ENCODE results near the gene LRRC66. TPM values are rescaled to one million over a fixed set of nuclear protein-coding genes. Genes with fewer than 3 reads are reported as not detected.

LRRC66 gene
- total RNA-seq, 2 donors from 2014 or later = 0.33 to 0.78 TPM

DNA sequence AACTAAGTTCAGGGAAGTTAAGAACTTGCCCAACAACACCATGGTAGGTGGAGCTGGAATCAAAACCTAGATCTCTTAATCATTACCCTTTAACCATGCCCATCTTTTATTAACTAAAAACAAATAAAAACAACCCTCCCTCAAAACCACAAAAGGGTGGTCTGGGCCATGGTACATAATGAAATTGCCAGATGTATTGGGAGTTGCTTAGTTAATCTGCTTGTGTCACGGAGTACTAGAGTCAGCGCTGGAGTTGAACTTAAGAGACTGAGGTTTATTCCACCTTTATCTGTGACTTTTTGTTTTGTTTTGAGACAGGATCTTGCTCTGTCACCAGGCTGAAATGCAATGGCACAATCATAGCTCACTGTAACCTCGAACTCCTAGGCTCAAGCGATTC, 13.3 kb downstream of the LRRC66 start:
- no peaks in the 10 kb centered on the region for H3K36me3 ChIP-seq (replicated peaks in 1 of 2; ENCODE audit: insufficient read depth in 1 of 2, low read depth in 2 of 2)
- ATAC-seq = no peak
- no peak for TF ChIP-seq POLR2A (IDR thresholded peaks at IDR 0.05)
- TF ChIP-seq, protein P1, sequence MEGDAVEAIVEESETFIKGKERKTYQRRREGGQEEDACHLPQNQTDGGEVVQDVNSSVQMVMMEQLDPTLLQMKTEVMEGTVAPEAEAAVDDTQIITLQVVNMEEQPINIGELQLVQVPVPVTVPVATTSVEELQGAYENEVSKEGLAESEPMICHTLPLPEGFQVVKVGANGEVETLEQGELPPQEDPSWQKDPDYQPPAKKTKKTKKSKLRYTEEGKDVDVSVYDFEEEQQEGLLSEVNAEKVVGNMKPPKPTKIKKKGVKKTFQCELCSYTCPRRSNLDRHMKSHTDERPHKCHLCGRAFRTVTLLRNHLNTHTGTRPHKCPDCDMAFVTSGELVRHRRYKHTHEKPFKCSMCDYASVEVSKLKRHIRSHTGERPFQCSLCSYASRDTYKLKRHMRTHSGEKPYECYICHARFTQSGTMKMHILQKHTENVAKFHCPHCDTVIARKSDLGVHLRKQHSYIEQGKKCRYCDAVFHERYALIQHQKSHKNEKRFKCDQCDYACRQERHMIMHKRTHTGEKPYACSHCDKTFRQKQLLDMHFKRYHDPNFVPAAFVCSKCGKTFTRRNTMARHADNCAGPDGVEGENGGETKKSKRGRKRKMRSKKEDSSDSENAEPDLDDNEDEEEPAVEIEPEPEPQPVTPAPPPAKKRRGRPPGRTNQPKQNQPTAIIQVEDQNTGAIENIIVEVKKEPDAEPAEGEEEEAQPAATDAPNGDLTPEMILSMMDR (IDR thresholded peaks at IDR 0.05) = no peak
- 92% methylated on average over 4 of the region's 4 CpGs for WGBS, 2 donors
- H3K4me3 ChIP-seq = no peak overlapping the region
- H3K4me1 ChIP-seq = no peaks in the 10 kb centered on the region
- intact Hi-C loops (cut with DNase I) = no loop called here
- DNase-seq = no peak
- no peaks in the 10 kb centered on the region for H3K27me3 ChIP-seq
- H3K9me3 ChIP-seq = no peaks in the 10 kb centered on the region
- no peak overlapping the region for H3K27ac ChIP-seq

DNA sequence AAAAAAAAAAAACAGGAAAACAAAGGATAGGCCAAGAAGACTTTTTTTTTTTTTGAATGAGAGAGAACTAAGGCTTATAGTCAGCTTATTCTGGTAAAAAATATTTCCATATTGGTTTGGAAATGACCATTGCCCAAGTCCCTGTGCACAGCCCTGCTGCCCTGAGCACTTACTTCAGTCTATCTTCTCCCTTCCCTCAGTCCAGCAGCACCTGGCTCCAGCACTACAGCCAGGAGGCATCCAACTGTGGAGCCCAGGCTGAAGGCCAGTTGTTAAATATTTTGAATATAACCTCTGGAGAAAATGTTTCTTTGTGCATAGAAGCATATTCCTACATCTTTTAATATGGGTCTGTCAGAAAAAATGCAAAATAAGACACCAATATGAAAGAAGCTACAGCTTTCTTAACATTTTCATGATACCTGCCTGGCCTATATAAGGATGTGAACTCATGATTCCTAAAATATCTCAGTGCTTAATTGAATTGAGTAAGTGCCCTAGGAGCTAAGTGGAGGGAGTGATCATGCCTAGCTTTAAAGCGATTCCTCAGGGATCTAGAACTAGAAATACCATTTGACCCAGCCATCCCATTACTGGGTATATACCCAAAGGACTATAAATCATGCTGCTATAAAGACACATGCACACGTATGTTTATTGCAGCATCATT, 14.4 kb downstream of the LRRC66 start:
- DNase-seq = no peak
- Histone ChIP-seq H3K27ac (no peak overlapping the region), H3K36me3 (replicated peaks in 1 of 2; ENCODE audit: insufficient read depth in 1 of 2, low read depth in 2 of 2) (no peaks in the 10 kb centered on the region), H3K27me3 (no peaks in the 10 kb centered on the region), H3K4me3 (no peak overlapping the region), H3K4me1 (no peaks in the 10 kb centered on the region), H3K9me3 (no peaks in the 10 kb centered on the region)
- ATAC-seq = no peak
- WGBS, 2 donors = 98 to 100% methylated on average over 2 of the region's 2 CpGs
- no peak for TF ChIP-seq POLR2A (IDR thresholded peaks at IDR 0.05)
- TF ChIP-seq, protein P1 (IDR thresholded peaks at IDR 0.05) = no peak
- intact Hi-C loops (cut with DNase I) = no loop called here

DNA sequence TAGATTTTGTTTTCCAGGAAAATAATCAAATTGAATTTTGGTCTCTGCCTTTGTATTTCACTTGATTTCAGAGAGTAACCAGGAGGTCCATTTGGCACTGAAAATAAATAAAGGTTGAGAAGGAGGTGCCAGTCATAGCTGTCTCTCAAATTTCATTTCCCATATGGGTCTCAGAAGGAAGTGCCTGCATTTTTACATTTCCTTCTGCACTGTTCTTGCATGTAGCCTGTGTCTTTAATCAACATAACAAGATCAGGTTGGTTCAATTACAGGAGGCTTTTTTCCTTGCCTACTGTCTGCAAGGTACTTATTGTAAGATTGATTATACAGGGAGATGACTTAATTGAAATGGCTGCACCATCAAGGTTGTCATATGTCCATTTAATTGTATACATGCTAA, 15.7 kb downstream of the LRRC66 start:
- no peak overlapping the region for H3K27ac ChIP-seq
- no peak for ATAC-seq
- no peak overlapping the region for H3K4me3 ChIP-seq
- intact Hi-C loops (cut with DNase I) = no loop called here
- no peaks in the 10 kb centered on the region for H3K9me3 ChIP-seq
- H3K27me3 ChIP-seq = no peaks in the 10 kb centered on the region
- no peak for TF ChIP-seq POLR2A (IDR thresholded peaks at IDR 0.05)
- TF ChIP-seq, protein P1 (IDR thresholded peaks at IDR 0.05) = no peak
- no peaks in the 10 kb centered on the region for H3K36me3 ChIP-seq (replicated peaks in 1 of 2; ENCODE audit: insufficient read depth in 1 of 2, low read depth in 2 of 2)
- H3K4me1 ChIP-seq = no peaks in the 10 kb centered on the region
- DNase-seq = no peak

DNA sequence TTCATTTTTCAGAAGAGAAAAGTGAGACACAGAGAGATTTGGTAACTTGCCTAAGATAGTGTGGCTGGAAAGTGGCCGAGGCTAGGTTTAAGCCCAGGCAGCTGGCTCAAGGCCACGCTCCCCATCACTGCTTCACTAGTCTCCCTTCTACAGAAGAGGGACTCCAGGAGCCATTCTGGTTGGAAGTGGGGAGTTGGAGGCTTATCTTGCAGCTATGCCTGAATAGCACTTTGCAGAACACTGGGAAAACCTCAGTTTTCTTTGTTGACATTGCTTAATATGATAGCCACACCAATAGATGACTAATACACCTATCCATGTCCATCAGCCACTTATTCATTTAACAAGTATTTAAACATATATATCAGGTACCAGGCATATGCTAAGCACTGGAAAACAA, 18.5 kb downstream of the LRRC66 start:
- DNase-seq = no peak
- no peaks in the 10 kb centered on the region for H3K36me3 ChIP-seq (replicated peaks in 1 of 2; ENCODE audit: insufficient read depth in 1 of 2, low read depth in 2 of 2)
- H3K9me3 ChIP-seq = no peaks in the 10 kb centered on the region
- intact Hi-C loops (cut with DNase I) = no loop called here
- no peak overlapping the region for H3K27ac ChIP-seq
- no peak for TF ChIP-seq POLR2A (IDR thresholded peaks at IDR 0.05)
- TF ChIP-seq, protein P1 (IDR thresholded peaks at IDR 0.05) = no peak
- no peaks in the 10 kb centered on the region for H3K27me3 ChIP-seq
- H3K4me3 ChIP-seq = no peak overlapping the region
- ATAC-seq = no peak
- WGBS, 2 donors = 71 to 74% methylated on average over 2 of the region's 2 CpGs
- H3K4me1 ChIP-seq = peaks cover 9% of the 10 kb centered on the region

DNA sequence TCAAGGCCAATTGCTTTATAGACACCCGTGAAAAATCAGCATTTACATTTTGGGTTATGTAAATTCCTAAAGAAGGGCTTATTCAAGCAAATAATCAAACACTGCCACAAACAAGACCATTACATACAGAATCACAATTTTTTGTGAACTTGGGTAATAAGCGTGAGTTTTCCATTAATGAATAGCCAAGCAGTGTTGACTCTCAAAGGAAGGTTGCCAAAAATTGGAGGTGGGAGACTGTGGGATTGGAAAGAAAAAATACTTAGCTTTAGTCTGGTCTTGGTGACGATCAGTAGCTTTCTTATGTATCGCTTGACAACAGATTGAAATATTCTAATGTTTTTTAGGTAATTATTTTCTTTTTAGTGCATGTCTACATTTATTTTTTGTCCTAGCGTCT, 20.9 kb downstream of the LRRC66 start:
- no peak for DNase-seq
- H3K36me3 ChIP-seq (replicated peaks in 1 of 2; ENCODE audit: insufficient read depth in 1 of 2, low read depth in 2 of 2) = no peaks in the 10 kb centered on the region
- WGBS, 2 donors = 42 to 44% methylated on average over 5 of the region's 5 CpGs
- no peaks in the 10 kb centered on the region for H3K27me3 ChIP-seq
- intact Hi-C loops (cut with DNase I) = no loop called here
- peaks cover 9% of the 10 kb centered on the region for H3K4me1 ChIP-seq
- H3K4me3 ChIP-seq = no peak overlapping the region
- H3K27ac ChIP-seq = no peak overlapping the region
- H3K9me3 ChIP-seq = no peaks in the 10 kb centered on the region
- ATAC-seq = no peak
- no peak for TF ChIP-seq POLR2A (IDR thresholded peaks at IDR 0.05)

Data from body of pancreas (tissue), 4 donors.